ENCODE measurements around the gene FABP1.

GRCh38 chr2:88087763-88088162 is 40.1 kb downstream of the FABP1 start:
- TF ChIP-seq CTCF (conservative IDR thresholded peaks at IDR 0.05 in 1 of 2, IDR thresholded peaks at IDR 0.05 in 1 of 2; ENCODE audit: extremely low read depth in 1 of 2, insufficient read depth in 1 of 2, low read depth in 1 of 2, low read length in 2 of 2): no peak
- no peak for TF ChIP-seq EZH2 (IDR thresholded peaks at IDR 0.05; ENCODE audit: borderline replicate concordance, low read length)

Measured in mammary epithelial cell (primary cell).